ENCODE results near the gene LUZP1.

Gene LUZP1

GRCh38 chr1:23150742-23151141, 17.9 kb downstream of the LUZP1 start:
- DNase-seq: no peak

GRCh38 chr1:23150125-23150524, 18.5 kb downstream of the LUZP1 start:
- DNase-seq: no peak

GRCh38 chr1:23149114-23149513, 19.5 kb downstream of the LUZP1 start:
- DNase-seq: no peak

- no peak for DNase-seq
Observed at GRCh38 chr1:23148084-23148483, 20.6 kb downstream of the LUZP1 start.

GRCh38 chr1:23140940-23141596, 27.6 kb downstream of the LUZP1 start:
- no peak for DNase-seq

- no peak for DNase-seq
Observed at GRCh38 chr1:23135268-23135667, 33.4 kb downstream of the LUZP1 start.

- DNase-seq: no peak
Observed at GRCh38 chr1:23134055-23134454, 34.6 kb downstream of the LUZP1 start.

GRCh38 chr1:23133587-23133986, 35.1 kb downstream of the LUZP1 start:
- DNase-seq: no peak

GRCh38 chr1:23132033-23132432, 36.6 kb downstream of the LUZP1 start:
- DNase-seq: no peak

- no peak for DNase-seq
Observed at GRCh38 chr1:23129846-23130245, 38.8 kb downstream of the LUZP1 start.

GRCh38 chr1:23126801-23127200, 41.9 kb downstream of the LUZP1 start:
- DNase-seq: no peak

- no peak for DNase-seq
Observed at GRCh38 chr1:23126200-23126599, 42.5 kb downstream of the LUZP1 start.

- DNase-seq: no peak
Observed at GRCh38 chr1:23125489-23125888, 43.2 kb downstream of the LUZP1 start.

GRCh38 chr1:23124259-23125026, 44.2 kb downstream of the LUZP1 start:
- no peak for DNase-seq

GRCh38 chr1:23123528-23123927, 45.1 kb downstream of the LUZP1 start:
- no peak for DNase-seq

GRCh38 chr1:23122796-23123195, 45.9 kb downstream of the LUZP1 start:
- DNase-seq: no peak

GRCh38 chr1:23122023-23122748, 46.5 kb downstream of the LUZP1 start:
- DNase-seq: no peak

GRCh38 chr1:23120383-23120782, 48.3 kb downstream of the LUZP1 start:
- DNase-seq: no peak

GRCh38 chr1:23118957-23119792, 49.5 kb downstream of the LUZP1 start:
- DNase-seq: no peak

GRCh38 chr1:23118407-23118806, 50.2 kb downstream of the LUZP1 start:
- no peak for DNase-seq

GRCh38 chr1:23116921-23117699, 51.5 kb downstream of the LUZP1 start:
- no peak for DNase-seq

GRCh38 chr1:23116216-23116836, 52.3 kb downstream of the LUZP1 start:
- DNase-seq: no peak

Measured in inflammatory macrophage treated with lipopolysaccharide for 1 hour (primary cell).